ENCODE measurements around the gene TRMT112.
"Not testable (repeated sequence)": the region's sequence is repeated elsewhere in the genome, so short reads cannot be mapped to it uniquely, and the experiment has no call there.

Gene TRMT112

GRCh38 chr11:64331569-64332371 lies 14.4 kb upstream of the TRMT112 start:
- no peak for DNase-seq (ENCODE audit: low read depth, low spot score)

- DNase-seq (ENCODE audit: low read depth, low spot score), result no peak
Observed at GRCh38 chr11:64330888-64331287, 13.5 kb upstream of the TRMT112 start.

GRCh38 chr11:64327993-64328392 lies 10.6 kb upstream of the TRMT112 start:
- DNase-seq (ENCODE audit: low read depth, low spot score), result no peak

- DNase-seq (ENCODE audit: low read depth, low spot score), result no peak
Observed at GRCh38 chr11:64327375-64327774, 10.0 kb upstream of the TRMT112 start.

GRCh38 chr11:64324692-64325469 lies 7.5 kb upstream of the TRMT112 start:
- DNase-seq (ENCODE audit: low read depth, low spot score), result no peak

GRCh38 chr11:64323984-64324383 lies 6.6 kb upstream of the TRMT112 start:
- DNase-seq (ENCODE audit: low read depth, low spot score), result not testable (repeated sequence)

GRCh38 chr11:64323373-64323772 lies 6.0 kb upstream of the TRMT112 start:
- DNase-seq (ENCODE audit: low read depth, low spot score), result no peak

GRCh38 chr11:64322925-64323260 lies 5.5 kb upstream of the TRMT112 start:
- DNase-seq (ENCODE audit: low read depth, low spot score), result no peak

- DNase-seq (ENCODE audit: low read depth, low spot score), result no peak
Observed at GRCh38 chr11:64321533-64321932, 4.2 kb upstream of the TRMT112 start.

- no peak for DNase-seq (ENCODE audit: low read depth, low spot score)
Observed at GRCh38 chr11:64321026-64321425, 3.7 kb upstream of the TRMT112 start.

GRCh38 chr11:64320556-64320955 lies 3.2 kb upstream of the TRMT112 start:
- no peak for DNase-seq (ENCODE audit: low read depth, low spot score)

GRCh38 chr11:64318766-64319761 lies 1.7 kb upstream of the TRMT112 start:
- no peak for DNase-seq (ENCODE audit: low read depth, low spot score)

- DNase-seq (ENCODE audit: low read depth, low spot score), result peak; percentile 80
Observed at GRCh38 chr11:64317961-64318765, 804 bp upstream of the TRMT112 start, which contains the start of gene PRDX5. PRDX5 (plus strand) TSS chr11:64318121; CDS start chr11:64318216, 95 bp downstream.

- no peak for DNase-seq (ENCODE audit: low read depth, low spot score)
Observed at GRCh38 chr11:64316672-64317324, 561 bp downstream of the TRMT112 start.

- not testable (repeated sequence) for DNase-seq (ENCODE audit: low read depth, low spot score)
Observed at GRCh38 chr11:64315667-64316526, 1.5 kb downstream of the TRMT112 start.

- no peak for DNase-seq (ENCODE audit: low read depth, low spot score)
Observed at GRCh38 chr11:64314805-64315561, 2.4 kb downstream of the TRMT112 start.

GRCh38 chr11:64314146-64314804 lies 3.1 kb downstream of the TRMT112 start:
- DNase-seq (ENCODE audit: low read depth, low spot score), result no peak
